Progenitor cell of endocrine pancreas (in vitro differentiated cells): ENCODE results near the gene CNKSR2. TPM values are rescaled to one million over a fixed set of nuclear protein-coding genes. Genes with fewer than 3 reads are reported as not detected.

ENCODE experiments used
- DNase-seq: peaks from one replicate; pipeline ENCODE4 v3.0.0; 2021; ENCODE audit warnings: low spot score; ENCODE audit not compliant: unreplicated experiment
- H3K27ac Mint-ChIP-seq: 2 replicates; pipeline ENCODE4 v1.8.0; 2021; ENCODE audit warnings: mild to moderate bottlenecking, moderate library complexity, mixed read lengths
- H3K27me3 Mint-ChIP-seq: 2 replicates; pipeline ENCODE4 v1.8.0; 2021; ENCODE audit warnings: mixed read lengths
- H3K36me3 Mint-ChIP-seq: 2 replicates; pipeline ENCODE4 v1.8.0; 2022; ENCODE audit warnings: mixed read lengths; ENCODE audit not compliant: insufficient read depth
- H3K4me1 Mint-ChIP-seq: 2 replicates; pipeline ENCODE4 v1.8.0; 2021; ENCODE audit warnings: low read depth, mixed read lengths
- H3K4me3 Mint-ChIP-seq: 2 replicates; pipeline ENCODE4 v1.8.0; 2021; ENCODE audit warnings: low read depth, mild to moderate bottlenecking, moderate library complexity, mixed read lengths
- H3K9me3 Mint-ChIP-seq: 2 replicates; pipeline ENCODE4 v1.8.0; 2021; ENCODE audit warnings: low read depth, mixed read lengths
- total RNA-seq: library from RNA; stranded (reverse); gene quantifications from 2 replicates; pipeline ENCODE4 v1.2.1, GENCODE V29; 2021
- TF ChIP-seq, protein P1 (sequence below): fragments of 200-600 bp; sonication (generic); IDR thresholded peaks from one replicate; pipeline ENCODE4 v1.5.0; 2021; ENCODE audit warnings: antibody characterized with exemption, mild to moderate bottlenecking; ENCODE audit not compliant: unreplicated experiment

CNKSR2 gene
- total RNA-seq, 1 donor from 2014 or later = 28.0 TPM

DNA sequence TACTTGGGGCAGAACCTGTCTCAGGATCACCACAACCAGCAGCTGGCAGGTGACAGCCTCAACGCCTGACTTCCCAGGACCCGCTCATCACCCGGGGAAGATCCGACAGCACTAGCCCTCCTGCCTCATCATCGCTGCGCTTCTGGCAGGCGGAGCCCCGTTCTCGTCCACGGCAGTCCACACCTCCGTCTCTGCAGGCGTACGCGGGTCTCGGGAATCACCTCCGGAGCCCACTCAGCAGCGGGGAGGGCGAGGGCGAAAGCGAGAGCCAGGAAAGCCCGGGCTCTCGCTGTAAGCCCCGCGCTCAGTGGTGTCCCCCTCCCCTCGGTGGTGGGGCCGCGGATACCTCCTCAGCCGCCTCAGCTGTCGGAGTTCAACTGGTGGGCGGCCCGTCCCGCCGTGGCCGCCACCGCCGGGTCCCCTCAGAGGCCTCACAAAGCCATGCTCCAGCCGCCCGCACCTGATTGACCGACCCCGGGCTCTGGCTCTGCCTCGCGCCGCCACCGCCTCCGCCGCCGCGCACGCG, 518 bp upstream of the CNKSR2 start:
- Mint-ChIP-seq H3K27ac (no peak overlapping the region), H3K4me3 (peak overlapping the region; percentile 96), H3K27me3 (no peaks in the 10 kb centered on the region), H3K9me3 (no peaks in the 10 kb centered on the region), H3K4me1 (peaks cover 11% of the 10 kb centered on the region), H3K36me3 (no peaks in the 10 kb centered on the region)
- no peak for DNase-seq
- TF ChIP-seq, protein P1, sequence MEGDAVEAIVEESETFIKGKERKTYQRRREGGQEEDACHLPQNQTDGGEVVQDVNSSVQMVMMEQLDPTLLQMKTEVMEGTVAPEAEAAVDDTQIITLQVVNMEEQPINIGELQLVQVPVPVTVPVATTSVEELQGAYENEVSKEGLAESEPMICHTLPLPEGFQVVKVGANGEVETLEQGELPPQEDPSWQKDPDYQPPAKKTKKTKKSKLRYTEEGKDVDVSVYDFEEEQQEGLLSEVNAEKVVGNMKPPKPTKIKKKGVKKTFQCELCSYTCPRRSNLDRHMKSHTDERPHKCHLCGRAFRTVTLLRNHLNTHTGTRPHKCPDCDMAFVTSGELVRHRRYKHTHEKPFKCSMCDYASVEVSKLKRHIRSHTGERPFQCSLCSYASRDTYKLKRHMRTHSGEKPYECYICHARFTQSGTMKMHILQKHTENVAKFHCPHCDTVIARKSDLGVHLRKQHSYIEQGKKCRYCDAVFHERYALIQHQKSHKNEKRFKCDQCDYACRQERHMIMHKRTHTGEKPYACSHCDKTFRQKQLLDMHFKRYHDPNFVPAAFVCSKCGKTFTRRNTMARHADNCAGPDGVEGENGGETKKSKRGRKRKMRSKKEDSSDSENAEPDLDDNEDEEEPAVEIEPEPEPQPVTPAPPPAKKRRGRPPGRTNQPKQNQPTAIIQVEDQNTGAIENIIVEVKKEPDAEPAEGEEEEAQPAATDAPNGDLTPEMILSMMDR = no peak

DNA sequence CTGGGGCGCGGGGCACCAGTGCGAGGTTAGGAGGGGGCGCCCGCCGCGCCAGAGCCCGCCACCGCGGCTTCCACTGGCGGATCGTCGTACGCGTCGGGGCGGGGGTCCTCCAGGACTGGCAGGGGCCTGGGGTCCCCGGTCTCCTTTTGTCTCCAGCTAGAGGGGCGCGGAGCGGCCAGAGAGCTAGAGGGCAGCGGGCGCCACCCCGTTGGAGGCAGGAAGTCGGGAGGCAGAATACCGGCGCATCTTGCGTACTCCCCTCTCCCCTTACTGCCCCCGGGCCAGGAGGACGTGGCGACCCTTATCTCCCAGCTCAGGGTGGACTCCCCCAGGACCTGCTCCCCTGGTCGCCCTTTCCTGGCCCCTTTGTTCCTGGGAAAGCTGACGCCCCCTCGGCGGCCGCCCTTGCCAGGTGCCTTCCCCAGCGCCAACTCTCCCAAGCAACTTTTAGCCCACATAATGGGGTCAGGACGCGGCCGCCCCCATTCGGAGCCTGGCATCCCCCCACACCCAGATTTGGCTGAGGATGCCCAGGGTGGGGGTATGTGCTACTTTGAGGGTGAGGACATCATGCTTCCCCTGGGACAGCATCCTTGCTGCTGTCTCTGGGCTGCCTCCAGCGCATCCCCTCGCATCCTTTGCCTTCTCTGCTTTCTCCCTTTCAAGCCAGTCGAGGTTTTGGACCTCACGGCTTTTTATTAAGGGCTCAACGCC, 933 bp downstream of the CNKSR2 start:
- Mint-ChIP-seq H3K9me3 (no peaks in the 10 kb centered on the region), H3K27me3 (no peaks in the 10 kb centered on the region), H3K4me1 (peaks cover 13% of the 10 kb centered on the region), H3K36me3 (peaks cover 1% of the 10 kb centered on the region), H3K27ac (peak overlapping the region; percentile 98), H3K4me3 (peak overlapping the region; percentile 96)
- DNase-seq = peak; percentile 26
- TF ChIP-seq, protein P1 = no peak

DNA sequence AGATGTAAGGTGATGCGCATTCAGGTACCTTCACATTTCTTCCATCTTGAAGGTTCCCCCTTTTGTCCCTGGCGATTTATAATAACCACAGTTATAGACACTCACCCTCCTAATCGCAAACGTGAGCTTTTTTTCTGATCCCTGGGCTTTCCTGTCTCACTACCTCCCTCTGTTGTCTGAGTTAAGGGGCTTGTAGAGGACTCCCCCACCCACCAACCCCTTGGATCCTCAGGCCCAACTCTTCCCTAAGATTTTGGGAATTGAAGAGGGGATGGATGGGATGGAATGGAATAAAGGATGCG, 1.4 kb downstream of the CNKSR2 start:
- Mint-ChIP-seq H3K36me3 (peaks cover 1% of the 10 kb centered on the region), H3K4me3 (peak overlapping the region; percentile 96), H3K9me3 (no peaks in the 10 kb centered on the region), H3K4me1 (peaks cover 13% of the 10 kb centered on the region), H3K27me3 (no peaks in the 10 kb centered on the region), H3K27ac (peak overlapping the region; percentile 57)
- TF ChIP-seq, protein P1 = peak; percentile 42
- DNase-seq = no peak

DNA sequence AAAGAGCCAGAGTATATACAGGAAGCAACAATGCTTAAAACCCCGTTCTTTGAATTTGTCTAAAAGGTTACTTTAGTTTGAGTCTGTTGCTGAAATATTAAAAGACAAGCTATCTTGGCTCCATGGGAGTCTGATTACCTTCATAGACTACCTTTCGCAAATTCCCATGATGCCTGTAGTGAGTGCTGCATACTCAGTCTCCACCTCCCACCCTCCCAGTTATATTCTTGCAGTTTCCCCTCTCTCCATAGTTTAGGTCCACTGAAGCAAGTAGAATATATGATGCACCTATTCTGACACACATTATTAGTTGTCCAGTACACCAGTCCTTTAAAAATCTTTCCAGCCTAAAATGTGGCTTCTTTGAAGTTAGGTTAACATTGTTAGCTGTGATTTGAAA, 2.4 kb downstream of the CNKSR2 start:
- peaks cover 3% of the 10 kb centered on the region for H3K36me3 Mint-ChIP-seq
- TF ChIP-seq, protein P1 = no peak
- H3K9me3 Mint-ChIP-seq = no peaks in the 10 kb centered on the region
- DNase-seq = no peak
- peaks cover 13% of the 10 kb centered on the region for H3K4me1 Mint-ChIP-seq
- no peaks in the 10 kb centered on the region for H3K27me3 Mint-ChIP-seq
- no peak overlapping the region for H3K27ac Mint-ChIP-seq
- H3K4me3 Mint-ChIP-seq = peak overlapping the region; percentile 96

DNA sequence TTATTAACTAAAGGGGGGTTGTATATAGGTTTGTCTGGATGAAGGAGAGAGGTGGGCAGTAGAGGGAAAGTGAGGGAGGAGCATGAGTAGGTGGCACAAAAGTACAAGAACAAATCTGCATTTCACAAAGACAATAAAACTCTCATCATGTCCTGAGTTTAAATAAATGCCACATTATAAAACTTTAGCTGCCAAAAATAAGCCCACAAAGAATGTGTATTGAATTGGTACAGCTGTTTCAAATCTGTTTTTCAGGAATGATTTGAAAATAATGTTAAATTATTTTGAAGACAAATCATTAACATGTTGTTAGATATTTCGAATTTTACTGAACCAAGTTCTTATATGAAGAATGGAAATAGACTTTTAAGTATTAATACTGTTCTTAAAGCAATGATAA, 5.8 kb downstream of the CNKSR2 start:
- H3K27me3 Mint-ChIP-seq = no peaks in the 10 kb centered on the region
- H3K9me3 Mint-ChIP-seq = no peaks in the 10 kb centered on the region
- H3K4me1 Mint-ChIP-seq = peaks cover 18% of the 10 kb centered on the region
- H3K36me3 Mint-ChIP-seq = peaks cover 3% of the 10 kb centered on the region
- no peak for DNase-seq
- no peak overlapping the region for H3K27ac Mint-ChIP-seq
- no peak overlapping the region for H3K4me3 Mint-ChIP-seq
- TF ChIP-seq, protein P1 = no peak
